ENCODE data around the gene OGG1. TPM values are rescaled to one million over a fixed set of nuclear protein-coding genes. Genes with fewer than 3 reads are reported as not detected.

The OGG1 gene
- total RNA-seq, 1 experiment from 2014 or later = 15.3 TPM

GRCh38 chr3:9765865-9766264 is 16.1 kb downstream of the OGG1 start:
- Mint-ChIP-seq H3K27ac (ENCODE audit: low read depth, unreplicated experiment) (no peak overlapping the region), H3K36me3 (ENCODE audit: insufficient read depth, unreplicated experiment) (peaks cover 8% of the 10 kb centered on the region), H3K4me1 (ENCODE audit: insufficient read depth, unreplicated experiment) (peaks cover 7% of the 10 kb centered on the region), H3K4me3 (ENCODE audit: unreplicated experiment) (no peak overlapping the region), H3K27me3 (ENCODE audit: insufficient read depth, unreplicated experiment) (no peaks in the 10 kb centered on the region), H3K9me3 (ENCODE audit: unreplicated experiment) (no peaks in the 10 kb centered on the region)
- CTCF ChIA-PET = interaction anchor here (0.6 kb wide), 2 partner anchors 33 to 251 kb away, joined by 4 read pairs; no protein-coding TSS in a partner anchor
- no TSS peak for BruUV-seq (replicated peaks)
- intact Hi-C loops (cut with micrococcal nuclease) = no loop called here
- no peak for TF ChIP-seq CTCF (IDR thresholded peaks at IDR 0.05; ENCODE audit: unreplicated experiment)
- no peak for DNase-seq (ENCODE audit: unreplicated experiment)
- POLR2A ChIA-PET = no interaction called here

GRCh38 chr3:9767418-9767817 is 17.7 kb downstream of the OGG1 start:
- intact Hi-C loops (cut with micrococcal nuclease) = no loop called here
- peaks cover 7% of the 10 kb centered on the region for H3K4me1 Mint-ChIP-seq (ENCODE audit: insufficient read depth, unreplicated experiment)
- no peak for TF ChIP-seq CTCF (IDR thresholded peaks at IDR 0.05; ENCODE audit: unreplicated experiment)
- no peak overlapping the region for H3K4me3 Mint-ChIP-seq (ENCODE audit: unreplicated experiment)
- no peaks in the 10 kb centered on the region for H3K27me3 Mint-ChIP-seq (ENCODE audit: insufficient read depth, unreplicated experiment)
- DNase-seq (ENCODE audit: unreplicated experiment) = no peak
- POLR2A ChIA-PET = interaction anchor here (1.2 kb wide), 1 partner anchor 35 kb away, joined by 3 read pairs; no protein-coding TSS in a partner anchor
- no peaks in the 10 kb centered on the region for H3K9me3 Mint-ChIP-seq (ENCODE audit: unreplicated experiment)
- H3K36me3 Mint-ChIP-seq (ENCODE audit: insufficient read depth, unreplicated experiment) = peaks cover 4% of the 10 kb centered on the region
- no TSS peak for BruUV-seq (replicated peaks)
- peak overlapping the region; percentile 61 for H3K27ac Mint-ChIP-seq (ENCODE audit: low read depth, unreplicated experiment)
- CTCF ChIA-PET = no interaction called here

- intact Hi-C loops (cut with micrococcal nuclease) = no loop called here
- no peak overlapping the region for H3K4me3 Mint-ChIP-seq (ENCODE audit: unreplicated experiment)
- peaks cover 7% of the 10 kb centered on the region for H3K4me1 Mint-ChIP-seq (ENCODE audit: insufficient read depth, unreplicated experiment)
- ChIA-PET POLR2A (interaction anchor here (0.6 to 1.1 kb wide), 3 partner anchors 8 to 130 kb away, joined by 3 read pairs; partner anchors contain the start of genes ARPC4 and TADA3), CTCF (no interaction called here)
- H3K9me3 Mint-ChIP-seq (ENCODE audit: unreplicated experiment) = no peaks in the 10 kb centered on the region
- peaks cover 4% of the 10 kb centered on the region for H3K36me3 Mint-ChIP-seq (ENCODE audit: insufficient read depth, unreplicated experiment)
- no peaks in the 10 kb centered on the region for H3K27me3 Mint-ChIP-seq (ENCODE audit: insufficient read depth, unreplicated experiment)
- BruUV-seq (replicated peaks) = no TSS peak
- no peak for TF ChIP-seq CTCF (IDR thresholded peaks at IDR 0.05; ENCODE audit: unreplicated experiment)
- no peak for DNase-seq (ENCODE audit: unreplicated experiment)
- H3K27ac Mint-ChIP-seq (ENCODE audit: low read depth, unreplicated experiment) = peak overlapping the region; percentile 61
Observed at GRCh38 chr3:9768141-9768775, 18.5 kb downstream of the OGG1 start.

- Mint-ChIP-seq H3K27me3 (ENCODE audit: insufficient read depth, unreplicated experiment) (no peaks in the 10 kb centered on the region), H3K4me3 (ENCODE audit: unreplicated experiment) (peak overlapping the region; percentile 59), H3K9me3 (ENCODE audit: unreplicated experiment) (no peaks in the 10 kb centered on the region), H3K27ac (ENCODE audit: low read depth, unreplicated experiment) (no peak overlapping the region), H3K36me3 (ENCODE audit: insufficient read depth, unreplicated experiment) (peaks cover 4% of the 10 kb centered on the region), H3K4me1 (ENCODE audit: insufficient read depth, unreplicated experiment) (peaks cover 7% of the 10 kb centered on the region)
- intact Hi-C loops (cut with micrococcal nuclease) = no loop called here
- ChIA-PET CTCF (no interaction called here), POLR2A (interaction anchor here (0.6 to 1.4 kb wide), 4 partner anchors 8 to 164 kb away, joined by 3 read pairs; partner anchors contain the start of genes ARPC4, CRELD1 and TADA3)
- no peak for DNase-seq (ENCODE audit: unreplicated experiment)
- BruUV-seq (replicated peaks) = no TSS peak
- no peak for TF ChIP-seq CTCF (IDR thresholded peaks at IDR 0.05; ENCODE audit: unreplicated experiment)
Observed at GRCh38 chr3:9769012-9769411, 19.3 kb downstream of the OGG1 start.
